CD4-positive, alpha-beta T cell (primary cell): Measurements from ENCODE around the gene TK1. TPM values are rescaled to one million over a fixed set of nuclear protein-coding genes. Genes with fewer than 3 reads are reported as not detected.
A peak's percentile ranks its signal among the peaks of the same experiment; 100 is the strongest.

Experiments used
- ATAC-seq: fragments of 200-7000 bp; cut with Tn5 transposase; one replicate; pipeline ENCODE4 v1.10.0; 2022; ENCODE audit warnings: mild to moderate bottlenecking; ENCODE audit not compliant: poor library complexity
- CTCF ChIA-PET: fragments of 350-600 bp; sonication (Branson Sonifier 250); formaldehyde crosslinking; loops from one replicate; lab custom pipeline; 2021; ENCODE audit warnings: antibody characterized with exemption, inconsistent platforms; lab: Charles Lee
- POLR2A ChIA-PET: fragments of 350-600 bp; sonication (Branson Sonifier 250); formaldehyde crosslinking; loops from one replicate; lab custom pipeline; 2021; ENCODE audit warnings: antibody characterized with exemption, inconsistent platforms; lab: Charles Lee
- DNase-seq, 14 experiments: peaks; one replicate each; pipeline ENCODE4 v3.0.0-alpha.2; 2013 to 2020; ENCODE audit warnings: mixed read lengths in 2 of 14
- H3K27ac ChIP-seq, 2 donors: one replicate each; pipeline versions ENCODE4 v1.5.1 to v1.7.0; 2013; ENCODE audit warnings: low read length in 2 of 2, low read depth in 1 of 2, mild to moderate bottlenecking in 1 of 2
- H3K27me3 ChIP-seq, 2 experiments: 1 replicate in 1 of 2; 2 replicates in 1 of 2; pipeline versions ENCODE4 v1.6.1 to v1.7.0; 2013; ENCODE audit warnings: low read length in 2 of 2, control low read depth in 1 of 2, mild to moderate bottlenecking in 1 of 2, moderate library complexity in 1 of 2; ENCODE audit not compliant: insufficient read depth in 2 of 2, control insufficient read depth in 1 of 2
- H3K36me3 ChIP-seq: one replicate; pipeline ENCODE4 v1.6.1; 2013; ENCODE audit warnings: low read length, control low read depth; ENCODE audit not compliant: insufficient read depth
- H3K4me1 ChIP-seq: one replicate; pipeline ENCODE4 v1.6.1; 2013; ENCODE audit warnings: low read length, control low read depth; ENCODE audit not compliant: insufficient read depth
- H3K4me3 ChIP-seq: one replicate; pipeline ENCODE4 v1.5.1; 2013; ENCODE audit warnings: mild to moderate bottlenecking, low read length, moderate library complexity
- H3K9me3 ChIP-seq, 2 experiments: 1 replicate in 1 of 2; 2 replicates in 1 of 2; pipeline versions ENCODE4 v1.6.1 to v1.7.0; 2013; ENCODE audit warnings: low read length in 2 of 2, mild to moderate bottlenecking in 2 of 2, control low read depth in 1 of 2, moderate library complexity in 1 of 2; ENCODE audit not compliant: control insufficient read depth in 1 of 2, insufficient read depth in 1 of 2
- H3K27ac Mint-ChIP-seq: one replicate; pipeline ENCODE4 v1.8.0; 2020; ENCODE audit warnings: mixed read lengths
- H3K27me3 Mint-ChIP-seq: one replicate; pipeline ENCODE4 v1.8.0; 2021; ENCODE audit warnings: mixed read lengths
- H3K36me3 Mint-ChIP-seq: one replicate; pipeline ENCODE4 v1.8.0; 2021; ENCODE audit warnings: low read depth, mixed read lengths
- H3K4me1 Mint-ChIP-seq: one replicate; pipeline ENCODE4 v1.8.0; 2021; ENCODE audit warnings: low read depth, mixed read lengths
- H3K4me3 Mint-ChIP-seq: one replicate; pipeline ENCODE4 v1.8.0; 2020; ENCODE audit warnings: mild to moderate bottlenecking, mixed read lengths
- H3K9me3 Mint-ChIP-seq: one replicate; pipeline ENCODE4 v1.8.0; 2020; ENCODE audit warnings: mixed read lengths
- intact Hi-C, 2 experiments: fragments of 100-400 bp; cut with DNase I in 1 of 2; cut with micrococcal nuclease in 1 of 2; formaldehyde crosslinking; loops; one replicate each; pipeline versions ENCODE4 v1.15.1 to v1.9.0; 2023 to 2025; cut with DNase I, micrococcal nuclease
- total RNA-seq, 174 experiments: library from RNA in 2 of 174; stranded (reverse) in 2 of 174; gene quantifications; one replicate each; pipeline ENCODE4 v1.2.3 and lab custom pipeline; 2021 to 2026
- TF ChIP-seq, protein P1 (sequence below): fragments of 200-600 bp; IDR thresholded peaks from one replicate; pipeline ENCODE4 v1.8.0; 2022; ENCODE audit warnings: antibody characterized with exemption, mild to moderate bottlenecking

Gene TK1
- total RNA-seq, 2 experiments from 2014 or later = 0.78 to 0.88 TPM

DNA sequence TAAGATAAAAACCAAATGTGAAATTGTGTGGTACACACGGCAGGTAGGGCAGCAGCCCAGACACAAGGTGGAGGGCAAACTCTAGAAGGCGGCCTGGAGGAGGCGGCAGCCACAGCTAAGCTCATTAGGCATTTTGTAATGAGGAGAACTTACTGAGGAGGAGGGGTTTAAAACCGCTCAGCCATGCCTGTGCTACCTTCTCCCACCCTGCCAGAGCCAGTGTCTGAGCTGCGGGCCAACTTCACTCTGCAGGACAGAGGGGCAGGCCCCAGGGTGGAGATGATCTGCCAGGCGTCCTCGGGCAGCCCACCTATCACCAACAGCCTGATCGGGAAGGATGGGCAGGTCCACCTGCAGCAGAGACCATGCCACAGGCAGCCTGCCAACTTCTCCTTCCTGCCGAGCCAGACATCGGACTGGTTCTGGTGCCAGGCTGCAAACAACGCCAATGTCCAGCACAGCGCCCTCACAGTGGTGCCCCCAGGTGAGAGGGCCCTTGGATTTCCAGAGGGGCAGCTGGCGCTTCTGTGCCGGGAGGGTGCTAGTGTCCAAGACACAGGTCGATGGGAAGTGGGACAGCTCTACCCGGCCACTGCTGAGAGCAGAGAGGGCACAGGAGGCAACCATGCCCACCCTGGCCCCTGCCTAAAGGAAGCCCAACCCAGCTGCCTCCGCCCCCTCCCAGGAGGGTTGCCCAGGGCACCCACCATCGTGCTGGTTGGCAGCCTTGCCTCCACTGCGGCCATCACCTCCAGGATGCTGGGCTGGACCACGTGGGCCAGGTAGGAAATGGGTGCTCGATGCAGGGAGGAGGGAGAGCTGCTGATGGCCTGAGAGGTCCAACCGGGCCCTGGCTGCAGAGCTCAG is 22.7 kb downstream of the TK1 start:
- H3K27me3 Mint-ChIP-seq = no peaks in the 10 kb centered on the region
- H3K9me3 Mint-ChIP-seq = no peaks in the 10 kb centered on the region
- DNase-seq (no peak), ATAC-seq (no peak)
- ChIA-PET CTCF (interaction anchor here (1.4 kb wide), 1 partner anchor 12 kb away, joined by 5 read pairs; no protein-coding TSS in a partner anchor), POLR2A (interaction anchor here (0.9 kb wide), 1 partner anchor 17 kb away, joined by 3 read pairs; no protein-coding TSS in a partner anchor)
- no peaks in the 10 kb centered on the region for H3K36me3 Mint-ChIP-seq
- H3K4me1 Mint-ChIP-seq = peaks cover 4% of the 10 kb centered on the region
- Histone ChIP-seq H3K4me3 (no peak overlapping the region), H3K27ac (no peak overlapping the region), H3K36me3 (no peaks in the 10 kb centered on the region), H3K27me3 (no peaks in the 10 kb centered on the region), H3K4me1 (peaks cover 10% of the 10 kb centered on the region), H3K9me3 (no peaks in the 10 kb centered on the region)
- intact Hi-C loops = no loop called here
- TF ChIP-seq, protein P1, sequence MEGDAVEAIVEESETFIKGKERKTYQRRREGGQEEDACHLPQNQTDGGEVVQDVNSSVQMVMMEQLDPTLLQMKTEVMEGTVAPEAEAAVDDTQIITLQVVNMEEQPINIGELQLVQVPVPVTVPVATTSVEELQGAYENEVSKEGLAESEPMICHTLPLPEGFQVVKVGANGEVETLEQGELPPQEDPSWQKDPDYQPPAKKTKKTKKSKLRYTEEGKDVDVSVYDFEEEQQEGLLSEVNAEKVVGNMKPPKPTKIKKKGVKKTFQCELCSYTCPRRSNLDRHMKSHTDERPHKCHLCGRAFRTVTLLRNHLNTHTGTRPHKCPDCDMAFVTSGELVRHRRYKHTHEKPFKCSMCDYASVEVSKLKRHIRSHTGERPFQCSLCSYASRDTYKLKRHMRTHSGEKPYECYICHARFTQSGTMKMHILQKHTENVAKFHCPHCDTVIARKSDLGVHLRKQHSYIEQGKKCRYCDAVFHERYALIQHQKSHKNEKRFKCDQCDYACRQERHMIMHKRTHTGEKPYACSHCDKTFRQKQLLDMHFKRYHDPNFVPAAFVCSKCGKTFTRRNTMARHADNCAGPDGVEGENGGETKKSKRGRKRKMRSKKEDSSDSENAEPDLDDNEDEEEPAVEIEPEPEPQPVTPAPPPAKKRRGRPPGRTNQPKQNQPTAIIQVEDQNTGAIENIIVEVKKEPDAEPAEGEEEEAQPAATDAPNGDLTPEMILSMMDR = no peak
- no peak overlapping the region for H3K27ac Mint-ChIP-seq
- H3K4me3 Mint-ChIP-seq = no peak overlapping the region

DNA sequence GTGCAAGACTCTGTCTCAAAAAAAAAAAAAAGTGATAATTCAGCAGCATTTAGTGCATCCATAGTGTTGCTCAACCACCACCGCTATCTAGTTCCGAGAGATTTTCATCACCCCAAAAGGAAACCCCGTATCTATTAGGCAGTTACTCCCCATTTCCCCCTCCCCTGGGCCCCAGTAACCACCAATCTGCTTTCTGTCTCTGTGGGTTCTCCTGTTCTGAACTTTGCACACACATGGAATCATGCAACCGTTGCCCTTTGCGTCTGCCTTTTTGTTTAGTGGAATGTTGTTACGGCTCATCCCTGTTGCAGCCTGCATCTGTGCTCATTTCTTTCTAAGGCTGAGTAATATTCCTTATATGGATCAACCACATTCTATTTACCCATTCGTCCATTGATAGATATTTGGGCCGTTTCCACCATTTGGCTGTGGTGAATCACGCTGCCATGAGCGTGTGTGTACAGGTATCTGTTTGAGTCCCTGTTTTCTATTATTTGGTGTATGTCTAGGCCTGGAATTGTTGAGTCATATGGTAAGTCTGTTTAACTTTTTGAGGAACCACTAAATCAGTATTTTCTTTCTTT is 27.2 kb downstream of the TK1 start:
- Mint-ChIP-seq H3K4me3 (no peak overlapping the region), H3K27me3 (no peaks in the 10 kb centered on the region), H3K27ac (no peak overlapping the region), H3K4me1 (peaks cover 4% of the 10 kb centered on the region), H3K36me3 (no peaks in the 10 kb centered on the region), H3K9me3 (no peaks in the 10 kb centered on the region)
- Histone ChIP-seq H3K36me3 (no peaks in the 10 kb centered on the region), H3K9me3 (no peaks in the 10 kb centered on the region), H3K4me3 (no peak overlapping the region), H3K27me3 (no peaks in the 10 kb centered on the region), H3K4me1 (peaks cover 4% of the 10 kb centered on the region), H3K27ac (no peak overlapping the region)
- CTCF ChIA-PET = no interaction called here
- TF ChIP-seq, protein P1 = no peak
- no peak for DNase-seq
- no peak for ATAC-seq
- POLR2A ChIA-PET = interaction anchor here (0.7 to 1.2 kb wide), 2 partner anchors 13 to 17 kb away, joined by 3 read pairs; no protein-coding TSS in a partner anchor
- intact Hi-C loops = no loop called here

DNA sequence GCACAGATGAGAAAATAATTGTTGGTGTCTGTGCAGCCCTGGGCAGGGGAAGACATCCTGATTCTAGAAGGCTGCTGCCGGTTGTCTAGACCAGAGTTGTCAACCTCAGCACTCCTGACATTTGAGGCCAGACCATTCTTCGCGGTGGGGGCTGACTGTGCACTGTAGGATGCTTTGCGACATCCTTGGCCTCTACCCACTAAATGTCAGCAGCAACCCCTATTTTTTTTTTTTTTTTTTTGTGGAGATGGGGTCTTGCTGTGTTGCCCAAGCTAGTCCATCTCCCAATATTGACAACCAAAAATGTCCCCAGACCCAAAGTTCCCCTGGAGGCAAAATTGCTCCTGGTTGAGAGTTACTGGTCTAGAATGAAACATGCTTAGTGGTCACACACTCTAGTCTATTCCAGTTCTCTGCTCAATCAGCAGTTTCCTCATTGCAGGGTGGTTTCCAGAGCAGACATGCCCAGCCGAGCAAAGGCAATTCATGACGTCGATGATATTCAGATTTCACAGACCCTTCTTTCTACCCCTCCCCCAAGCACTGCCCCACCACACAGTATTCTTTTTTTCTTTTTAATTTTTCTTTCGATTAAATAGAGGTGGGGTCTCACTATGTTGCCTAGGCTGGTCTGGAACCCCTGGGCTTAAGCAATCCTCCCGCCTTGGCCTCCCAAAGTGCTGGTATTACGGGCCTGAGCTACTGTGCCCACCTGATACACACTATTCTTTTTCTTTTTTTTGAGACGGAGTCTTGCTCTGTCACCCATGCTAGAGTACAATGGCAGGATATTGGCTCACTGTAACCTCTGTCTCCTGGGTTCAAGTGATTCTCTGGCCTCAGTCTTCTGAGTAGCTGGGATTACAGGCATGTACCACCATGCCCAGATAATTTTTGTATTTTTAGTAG is 31.7 kb downstream of the TK1 start:
- Mint-ChIP-seq H3K4me3 (no peak overlapping the region), H3K27ac (no peak overlapping the region), H3K9me3 (no peaks in the 10 kb centered on the region), H3K36me3 (no peaks in the 10 kb centered on the region), H3K4me1 (peaks cover 4% of the 10 kb centered on the region), H3K27me3 (no peaks in the 10 kb centered on the region)
- Histone ChIP-seq H3K4me3 (no peak overlapping the region), H3K27ac (no peak overlapping the region), H3K4me1 (peaks cover 4% of the 10 kb centered on the region), H3K9me3 (no peaks in the 10 kb centered on the region), H3K27me3 (no peaks in the 10 kb centered on the region), H3K36me3 (no peaks in the 10 kb centered on the region)
- ATAC-seq (peak; percentile 57), DNase-seq (peak in 2 of 14 experiments; percentile 51 to 56)
- ChIA-PET POLR2A (interaction anchor here (0.5 to 2.7 kb wide), 2 partner anchors 9 to 12 kb away, joined by 4 to 8 read pairs; partner anchors contain the start of gene C17orf99), CTCF (no interaction called here)
- intact Hi-C loops = no loop called here
- TF ChIP-seq, protein P1 = no peak
